Panc1 (cell line): ENCODE measurements around the gene ZFHX2.

Experiments
- CTCF ChIP-seq: fragments of 450-650 bp; IDR thresholded peaks from 2 replicates; pipeline ENCODE4 v1.5.1; 2017; ENCODE audit warnings: mild to moderate bottlenecking
- POLR2AphosphoS5 ChIP-seq: IDR thresholded peaks from 2 replicates; pipeline ENCODE4 v1.6.1; 2012; ENCODE audit warnings: mild to moderate bottlenecking, low read depth, low read length, moderate library complexity
- SIN3A ChIP-seq: IDR thresholded peaks from 2 replicates; pipeline ENCODE4 v1.6.1; 2012; ENCODE audit warnings: low read depth, mild to moderate bottlenecking, low read length, moderate library complexity, borderline replicate concordance; ENCODE audit not compliant: insufficient read depth
- TCF7L2 ChIP-seq: IDR thresholded peaks from 2 replicates; pipeline ENCODE4 v1.6.1; 2011; ENCODE audit warnings: mild to moderate bottlenecking, low read depth, low read length, inconsistent platforms

GRCh38 chr14:23532658-23533057, 18.9 kb downstream of the ZFHX2 start:
- TF ChIP-seq TCF7L2 (no peak), CTCF (no peak), SIN3A (no peak), POLR2AphosphoS5 (no peak)
